Measurements from ENCODE around the gene PSTPIP2.
"Not testable (repeated sequence)": the region's sequence is repeated elsewhere in the genome, so short reads cannot be mapped to it uniquely, and the experiment has no call there.

The PSTPIP2 gene

DNA sequence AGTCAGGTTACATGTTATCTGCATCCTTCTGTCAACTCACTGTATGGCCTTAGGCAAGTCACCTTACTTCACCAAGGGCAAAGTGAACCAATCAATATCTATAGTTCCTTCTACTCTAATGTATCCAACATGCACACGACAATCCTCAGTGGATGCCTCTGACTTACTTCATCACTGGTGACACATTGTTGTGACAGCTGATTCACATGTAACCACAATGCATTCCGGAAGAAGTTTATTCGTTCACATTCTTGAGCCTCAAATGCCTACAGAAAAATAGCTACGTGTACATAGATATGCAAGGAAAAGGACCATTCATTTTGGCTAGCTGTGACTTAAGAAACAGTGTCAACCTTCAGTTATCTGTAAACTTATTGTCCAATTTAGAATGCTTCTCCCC lies 78.6 kb downstream of the PSTPIP2 start:
- TF ChIP-seq, protein P1, sequence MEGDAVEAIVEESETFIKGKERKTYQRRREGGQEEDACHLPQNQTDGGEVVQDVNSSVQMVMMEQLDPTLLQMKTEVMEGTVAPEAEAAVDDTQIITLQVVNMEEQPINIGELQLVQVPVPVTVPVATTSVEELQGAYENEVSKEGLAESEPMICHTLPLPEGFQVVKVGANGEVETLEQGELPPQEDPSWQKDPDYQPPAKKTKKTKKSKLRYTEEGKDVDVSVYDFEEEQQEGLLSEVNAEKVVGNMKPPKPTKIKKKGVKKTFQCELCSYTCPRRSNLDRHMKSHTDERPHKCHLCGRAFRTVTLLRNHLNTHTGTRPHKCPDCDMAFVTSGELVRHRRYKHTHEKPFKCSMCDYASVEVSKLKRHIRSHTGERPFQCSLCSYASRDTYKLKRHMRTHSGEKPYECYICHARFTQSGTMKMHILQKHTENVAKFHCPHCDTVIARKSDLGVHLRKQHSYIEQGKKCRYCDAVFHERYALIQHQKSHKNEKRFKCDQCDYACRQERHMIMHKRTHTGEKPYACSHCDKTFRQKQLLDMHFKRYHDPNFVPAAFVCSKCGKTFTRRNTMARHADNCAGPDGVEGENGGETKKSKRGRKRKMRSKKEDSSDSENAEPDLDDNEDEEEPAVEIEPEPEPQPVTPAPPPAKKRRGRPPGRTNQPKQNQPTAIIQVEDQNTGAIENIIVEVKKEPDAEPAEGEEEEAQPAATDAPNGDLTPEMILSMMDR (IDR thresholded peaks at IDR 0.05; ENCODE audit: insufficient read depth, low read depth, low read length, missing control alignments): no peak
- no peak for DNase-seq (ENCODE audit: low read depth)
- no peak overlapping the region for H3K4me3 ChIP-seq (ENCODE audit: low read depth, low read length)

DNA sequence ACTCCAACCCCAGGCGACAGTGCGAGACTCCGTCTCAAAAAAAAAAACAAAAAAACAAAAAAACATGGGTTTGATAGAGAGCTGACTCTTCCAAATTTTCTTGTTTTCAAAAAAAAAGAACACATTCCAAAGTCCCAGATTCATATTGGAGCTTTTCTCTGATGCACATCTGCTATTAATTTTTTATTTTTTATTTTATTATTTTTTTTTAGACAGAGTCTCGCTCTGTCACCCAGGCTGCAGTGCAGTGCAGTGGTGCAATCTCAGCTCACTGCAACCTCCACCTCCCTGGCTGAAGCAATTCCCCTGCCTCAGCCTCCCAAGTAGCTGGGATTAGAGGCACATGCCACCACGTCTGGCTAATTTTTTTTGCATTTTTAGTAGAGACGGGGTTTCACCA lies 79.5 kb downstream of the PSTPIP2 start:
- not testable (repeated sequence) for H3K4me3 ChIP-seq (ENCODE audit: low read depth, low read length); DNase-seq (ENCODE audit: low read depth)

DNA sequence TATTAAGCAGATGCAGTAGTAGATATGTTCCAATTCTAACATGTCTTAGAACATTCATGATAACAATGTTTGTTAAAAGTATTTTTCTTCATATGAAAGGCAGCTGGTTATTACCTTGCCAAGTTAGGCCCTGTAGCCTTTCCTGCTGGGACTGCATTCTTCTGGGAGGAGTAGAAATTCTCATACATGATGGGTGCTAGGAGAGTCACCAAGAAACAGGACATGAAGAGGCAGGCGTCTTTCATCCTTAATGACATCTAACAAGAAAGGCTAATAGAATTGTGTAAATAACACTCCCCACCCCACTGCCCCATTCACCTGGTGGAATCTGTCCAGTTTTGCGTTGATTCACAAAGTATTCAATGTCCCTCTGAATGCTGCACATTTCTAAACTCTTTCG lies 80.3 kb downstream of the PSTPIP2 start:
- no peak overlapping the region for H3K4me3 ChIP-seq (ENCODE audit: low read depth, low read length)
- TF ChIP-seq, protein P1 (IDR thresholded peaks at IDR 0.05; ENCODE audit: insufficient read depth, low read depth, low read length, missing control alignments): no peak
- DNase-seq (ENCODE audit: low read depth): no peak

DNA sequence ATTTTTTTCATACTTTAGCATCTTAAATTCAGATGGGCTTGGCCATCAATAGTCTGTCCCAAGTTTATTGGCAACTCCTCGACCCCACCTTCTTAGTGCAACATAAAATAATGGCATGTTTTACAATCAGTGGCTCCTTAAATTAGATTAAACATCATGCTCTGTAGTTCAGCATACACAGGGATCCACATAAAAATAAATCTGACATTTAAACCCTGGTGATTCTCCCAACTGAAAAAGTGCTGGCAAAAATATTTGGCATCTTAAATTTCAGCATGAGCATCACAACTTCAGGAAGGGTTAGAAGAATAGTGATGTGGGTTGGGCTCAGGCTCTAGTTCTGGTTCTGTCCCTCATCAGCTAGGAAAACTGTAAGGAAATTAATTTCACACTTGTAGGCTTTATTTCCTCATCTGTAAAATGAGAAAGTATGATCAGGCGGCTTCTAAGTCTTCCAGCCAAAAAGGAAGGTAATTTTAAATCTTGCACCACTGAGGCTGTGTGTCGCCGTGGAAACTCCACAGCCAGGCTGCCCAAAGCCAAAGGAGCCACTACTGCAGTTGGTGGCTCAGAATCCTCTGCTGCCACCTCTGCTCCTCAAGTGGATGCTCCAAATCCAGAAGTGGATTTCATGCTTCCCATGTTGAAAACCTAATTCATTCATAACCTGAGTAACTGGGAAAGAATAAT lies 87.4 kb downstream of the PSTPIP2 start:
- no peak for DNase-seq (ENCODE audit: low read depth)
- TF ChIP-seq, protein P1 (IDR thresholded peaks at IDR 0.05; ENCODE audit: insufficient read depth, low read depth, low read length, missing control alignments): no peak
- no peak overlapping the region for H3K4me3 ChIP-seq (ENCODE audit: low read depth, low read length)

DNA sequence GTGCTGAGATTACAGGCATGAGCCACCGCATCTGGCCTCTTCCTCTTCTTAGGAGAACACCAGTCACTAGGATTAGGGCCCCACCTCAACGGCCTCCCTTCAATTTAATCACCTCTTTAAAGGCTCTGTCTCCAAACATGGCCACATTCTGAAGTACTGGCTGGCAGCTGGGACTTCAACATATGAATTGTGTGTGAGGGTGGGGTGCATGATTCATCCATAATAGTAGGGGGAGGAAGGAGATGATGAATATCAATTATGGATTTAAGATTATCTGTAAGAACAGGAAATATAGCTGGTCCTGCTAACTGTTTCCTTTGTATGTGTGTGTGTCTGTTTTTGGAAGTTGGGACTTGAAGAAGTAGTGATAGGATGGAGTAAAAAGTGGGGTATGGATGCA lies 90.2 kb downstream of the PSTPIP2 start:
- TF ChIP-seq, protein P1 (IDR thresholded peaks at IDR 0.05; ENCODE audit: insufficient read depth, low read depth, low read length, missing control alignments): no peak
- no peak overlapping the region for H3K4me3 ChIP-seq (ENCODE audit: low read depth, low read length)
- DNase-seq (ENCODE audit: low read depth): no peak

DNA sequence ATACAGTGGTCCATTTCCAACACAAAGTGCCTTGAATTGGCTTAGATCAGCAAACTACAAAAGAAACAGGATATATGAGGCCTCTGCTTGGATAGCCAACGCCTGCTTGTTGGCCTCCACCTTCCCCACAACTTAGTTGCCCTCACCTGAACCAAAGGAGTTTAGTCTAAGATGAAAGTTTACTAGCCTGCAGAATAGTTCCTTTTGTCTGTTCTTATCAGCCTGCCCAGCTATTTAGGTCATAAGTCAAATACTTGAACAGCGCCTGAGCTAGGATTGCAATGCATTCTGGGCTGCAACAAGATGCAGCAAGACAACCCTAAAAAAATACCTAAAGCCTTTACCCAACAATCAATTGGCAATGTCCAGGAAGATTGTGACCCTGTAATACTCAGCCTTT lies 91.8 kb downstream of the PSTPIP2 start:
- no peak overlapping the region for H3K4me3 ChIP-seq (ENCODE audit: low read depth, low read length)
- no peak for DNase-seq (ENCODE audit: low read depth)
- TF ChIP-seq, protein P1 (IDR thresholded peaks at IDR 0.05; ENCODE audit: insufficient read depth, low read depth, low read length, missing control alignments): no peak

DNA sequence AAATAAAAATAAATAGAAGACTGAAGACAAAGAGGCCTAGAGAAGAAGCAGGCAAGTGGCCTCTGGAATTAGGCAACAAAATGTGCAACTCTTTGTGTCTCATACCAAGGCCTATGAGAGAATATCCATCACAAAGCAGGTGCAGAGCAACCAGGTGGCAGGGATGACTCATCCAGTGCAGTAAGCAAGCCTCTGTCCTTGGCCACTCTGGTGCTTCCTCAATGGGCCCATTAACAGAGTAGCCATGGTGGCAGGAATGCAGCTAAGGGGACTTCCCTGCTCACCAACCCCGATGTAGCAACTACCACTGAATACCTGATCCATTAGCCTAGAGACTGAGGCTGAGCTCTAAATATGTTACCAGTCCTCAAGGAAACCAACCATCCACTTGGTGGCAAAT lies 94.0 kb downstream of the PSTPIP2 start:
- H3K4me3 ChIP-seq (ENCODE audit: low read depth, low read length): no peak overlapping the region
- peak; percentile 18 for DNase-seq (ENCODE audit: low read depth)
- TF ChIP-seq, protein P1 (IDR thresholded peaks at IDR 0.05; ENCODE audit: insufficient read depth, low read depth, low read length, missing control alignments): no peak

Data from GM12865 (cell line).